Pancreas (tissue), 10 donors: Measurements from ENCODE around the gene ARHGAP21. TPM values are rescaled to one million over a fixed set of nuclear protein-coding genes. Genes with fewer than 3 reads are reported as not detected.

Experiments
- ATAC-seq, 4 donors: fragments of 200-7000 bp; cut with Tn5 transposase; one replicate each; pipeline versions ENCODE4 v1.8.0 to v1.9.1; 2020; ENCODE audit warnings: mild to moderate bottlenecking in 4 of 4, moderate library complexity in 4 of 4
- DNase-seq, 6 donors: peaks; one replicate each; pipeline ENCODE4 v3.0.0-alpha.2; 2020
- FAIRE-seq: peaks from 2 replicates; lab custom pipeline; 2012; peaks lifted over from hg19 to GRCh38; lab: Jason Lieb, UNC
- H3K27ac ChIP-seq, 4 donors: fragments of 200-600 bp; sonication (generic); 1 replicate in 3 of 4; 2 replicates in 1 of 4; pipeline versions ENCODE4 v1.5.0 to v1.8.0; 2020
- H3K27me3 ChIP-seq, 4 donors: fragments of 200-600 bp; one replicate each; pipeline ENCODE4 v1.8.0; 2021
- H3K36me3 ChIP-seq, 3 donors: fragments of 200-600 bp; sonication (generic) in 1 of 3; one replicate each; pipeline versions ENCODE4 v1.5.0 to v1.8.0; 2020 to 2021
- H3K4me1 ChIP-seq, 3 donors: fragments of 200-600 bp; one replicate each; pipeline ENCODE4 v1.8.0; 2021
- H3K4me3 ChIP-seq, 4 donors: fragments of 200-600 bp; sonication (generic) in 2 of 4; one replicate each; pipeline versions ENCODE4 v1.5.0 to v1.8.0; 2020 to 2021
- H3K9me3 ChIP-seq, 4 donors: fragments of 200-600 bp; one replicate each; pipeline ENCODE4 v1.8.0; 2021
- CTCF ChIP-seq, 4 donors: fragments of 200-600 bp; sonication (generic) in 3 of 4; IDR thresholded peaks; one replicate each; pipeline versions ENCODE4 v1.5.0 to v1.8.0; 2021; ENCODE audit warnings: antibody characterized with exemption in 4 of 4
- WGBS, 2 donors: extraction: QIAGEN DNeasy Blood & Tissue Kit; methylation state at CpG; one replicate each; pipeline ENCODE4 v1.1.7; 2013; 5-methylcytosine and 5-hydroxymethylcytosine counted together
- intact Hi-C, 3 donors: fragments of 100-400 bp; cut with DNase I; formaldehyde crosslinking; loops; one replicate each; pipeline versions ENCODE4 v1.11.1 to v1.14.2; 2022
- polyA plus RNA-seq, 2 donors: library from polyadenylated mRNA; stranded (reverse); fragments of 200-250 nt; gene quantifications; one replicate each; pipeline ENCODE4 v1.2.3, GENCODE V29; 2013
- total RNA-seq, 6 donors: library from RNA; stranded (reverse); fragmentation: NEBNext Ultra II Directional in 4 of 6; extraction: Animal tissue kit (Norgen Biotek cat#: 25700) in 4 of 6; gene quantifications; one replicate each; pipeline versions ENCODE4 v1.2.1 to v1.2.4, GENCODE V29; 2021 to 2023
- donor health status: healthy with polysubstance abuse.
- donor health status: DM: no; HTN: no; CAD: no; lungs with moderate emphysema.
- donor health status: DM: no; HTN: no; CAD: no.
- donor health status: control.
- donor health status: control.
- donor health status: Bipolar disorder and iron deficiency.
- donor health status: DM: yes; HTN: yes; CAD: no.
- donor health status: DM: no; HTN: no; CAD: no.
- donor health status: DM: no; HTN: no; CAD: no.
- donor health status: DM: yes; HTN: yes; CAD: no.

Gene ARHGAP21
- total and polyA plus RNA-seq, 8 donors: 11.0 to 42.1 (median 25.2) TPM

GRCh38 chr10:24703700-24704099, 20.0 kb downstream of the ARHGAP21 start:
- ATAC-seq (no peak), FAIRE-seq (no peak), DNase-seq (no peak)
- 90 to 93% methylated on average over 5 of the region's 5 CpGs for WGBS, 2 donors
- intact Hi-C loops: no loop called here
- TF ChIP-seq CTCF (IDR thresholded peaks at IDR 0.05): no peak
- no peak overlapping the region for H3K27ac ChIP-seq
- H3K4me1 ChIP-seq: peaks cover 6 to 23% (median 10%) of the 10 kb centered on the region in 3 donors
- no peaks in the 10 kb centered on the region for H3K9me3 ChIP-seq
- H3K27me3 ChIP-seq: no peaks in the 10 kb centered on the region
- no peaks in the 10 kb centered on the region for H3K36me3 ChIP-seq
- no peak overlapping the region for H3K4me3 ChIP-seq

GRCh38 chr10:24701447-24701846, 22.2 kb downstream of the ARHGAP21 start:
- FAIRE-seq: no peak
- Histone ChIP-seq H3K27ac (no peak overlapping the region), H3K36me3 (no peaks in the 10 kb centered on the region), H3K4me1 (peaks cover 0 to 8% (median 6%) of the 10 kb centered on the region in 3 donors), H3K4me3 (no peak overlapping the region), H3K9me3 (no peaks in the 10 kb centered on the region), H3K27me3 (no peaks in the 10 kb centered on the region)
- no peak for ATAC-seq
- no peak for DNase-seq
- intact Hi-C loops: no loop called here
- WGBS, 2 donors: 91 to 92% methylated on average over 3 of the region's 3 CpGs
- TF ChIP-seq CTCF (IDR thresholded peaks at IDR 0.05): no peak

- no peak for TF ChIP-seq CTCF (IDR thresholded peaks at IDR 0.05)
- intact Hi-C loops: no loop called here
- no peaks in the 10 kb centered on the region for H3K27me3 ChIP-seq
- no peaks in the 10 kb centered on the region for H3K36me3 ChIP-seq
- peaks cover 0 to 6% (median 3%) of the 10 kb centered on the region in 3 donors for H3K4me1 ChIP-seq
- no peak overlapping the region for H3K4me3 ChIP-seq
- FAIRE-seq (no peak), DNase-seq (no peak), ATAC-seq (no peak)
- 90% methylated on average over 6 of the region's 6 CpGs for WGBS, 2 donors
- H3K27ac ChIP-seq: no peak overlapping the region
- H3K9me3 ChIP-seq: no peaks in the 10 kb centered on the region
Measured at GRCh38 chr10:24700948-24701347, 22.7 kb downstream of the ARHGAP21 start.

- ATAC-seq (no peak), DNase-seq (no peak), FAIRE-seq (no peak)
- Histone ChIP-seq H3K4me1 (peaks cover 0 to 3% (median 0%) of the 10 kb centered on the region in 3 donors), H3K27me3 (no peaks in the 10 kb centered on the region), H3K36me3 (no peaks in the 10 kb centered on the region), H3K9me3 (no peaks in the 10 kb centered on the region), H3K27ac (no peak overlapping the region), H3K4me3 (no peak overlapping the region)
- intact Hi-C loops: no loop called here
- TF ChIP-seq CTCF (IDR thresholded peaks at IDR 0.05): no peak
- WGBS, 2 donors: 95 to 97% methylated on average over 3 of the region's 3 CpGs
Measured at GRCh38 chr10:24698270-24698669, 25.4 kb downstream of the ARHGAP21 start.

GRCh38 chr10:24697080-24697479, 26.6 kb downstream of the ARHGAP21 start:
- no peak for FAIRE-seq
- Histone ChIP-seq H3K36me3 (no peaks in the 10 kb centered on the region), H3K27ac (no peak overlapping the region), H3K4me3 (no peak overlapping the region), H3K9me3 (no peaks in the 10 kb centered on the region), H3K4me1 (peaks cover 0 to 3% (median 0%) of the 10 kb centered on the region in 3 donors), H3K27me3 (no peaks in the 10 kb centered on the region)
- WGBS, 2 donors: 87 to 91% methylated on average over 2 of the region's 2 CpGs
- DNase-seq: no peak
- TF ChIP-seq CTCF (IDR thresholded peaks at IDR 0.05): no peak
- intact Hi-C loops: no loop called here
- no peak for ATAC-seq
